ENCODE data around the gene EIF4ENIF1. TPM values are rescaled to one million over a fixed set of nuclear protein-coding genes. Genes with fewer than 3 reads are reported as not detected.
"Not testable (repeated sequence)": the region's sequence is repeated elsewhere in the genome, so short reads cannot be mapped to it uniquely, and the experiment has no call there.

EIF4ENIF1 gene
- total RNA-seq, 4 donors from 2014 or later = 12.7 to 33.8 (median 22.5) TPM

GRCh38 chr22:31496007-31496734 lies 6.5 kb upstream of the EIF4ENIF1 start, which contains the start of gene SFI1:
Gene SFI1 (plus strand): TSS chr22:31496536. CDS start chr22:31508285, 11,749 bp downstream.
- H3K36me3 ChIP-seq = no peaks in the 10 kb centered on the region
- H3K9me3 ChIP-seq = no peaks in the 10 kb centered on the region
- H3K4me3 ChIP-seq = peak within 1 kb of the TSS; percentile 69
- H3K4me1 ChIP-seq = peaks cover 26% of the 10 kb centered on the region
- H3K27ac ChIP-seq = peak within 1 kb of the TSS; percentile 65
- peak in 2 of 3 donors; percentile 20 to 69 for TF ChIP-seq POLR2AphosphoS5 (IDR thresholded peaks at IDR 0.05)
- TF ChIP-seq POLR2A (IDR thresholded peaks at IDR 0.05) = peak in 1 of 2 donors; percentile 27
- no peak for TF ChIP-seq EP300 (IDR thresholded peaks at IDR 0.05)
- TF ChIP-seq CTCF (IDR thresholded peaks at IDR 0.05) = peak in 1 of 2 donors; percentile 23
- DNase-seq (ENCODE audit: low spot score in 2 of 2) = peak; percentile 92 to 96
- H3K27me3 ChIP-seq = no peaks in the 10 kb centered on the region
- WGBS = 0% methylated on average over 37 of the region's 70 CpGs

- TF ChIP-seq POLR2AphosphoS5 (IDR thresholded peaks at IDR 0.05) (no peak), CTCF (IDR thresholded peaks at IDR 0.05) (no peak), POLR2A (IDR thresholded peaks at IDR 0.05) (no peak), EP300 (IDR thresholded peaks at IDR 0.05) (no peak)
- 58% methylated on average over 15 of the region's 15 CpGs for WGBS
- H3K4me3 ChIP-seq = peak overlapping the region; percentile 69
These were observed 5.7 kb upstream of the EIF4ENIF1 start for GRCh38 chr22:31495343-31495742.

DNA sequence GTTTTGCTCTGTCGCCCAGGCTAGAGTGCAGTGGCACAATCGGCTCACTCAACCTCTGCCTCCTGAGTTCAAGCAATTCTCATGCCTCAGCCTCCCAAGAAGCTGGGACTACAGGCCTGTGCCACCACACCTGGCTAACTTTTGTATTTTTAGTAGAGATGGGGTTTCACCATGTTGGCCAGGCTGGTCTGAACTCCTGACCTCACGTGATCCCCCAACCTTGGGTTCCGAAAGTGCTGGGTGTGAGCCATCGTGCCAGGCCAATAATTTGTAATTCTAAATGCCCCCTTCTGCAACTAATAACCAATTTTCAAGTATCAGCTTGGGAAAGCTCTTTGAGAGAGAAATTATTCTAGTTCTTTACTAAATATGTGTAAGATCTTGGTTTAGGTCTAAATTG lies 3.7 kb upstream of the EIF4ENIF1 start:
- not testable (repeated sequence) for H3K27ac ChIP-seq; H3K27me3 ChIP-seq; H3K4me3 ChIP-seq; H3K36me3 ChIP-seq; DNase-seq (ENCODE audit: low spot score in 2 of 2); H3K9me3 ChIP-seq
- WGBS = 96% methylated on average over 5 of the region's 5 CpGs
- H3K4me1 ChIP-seq = peaks cover 41% of the 10 kb centered on the region

More at GRCh38 chr22:31495343-31495742, 5.7 kb upstream of the EIF4ENIF1 start:
- no peaks in the 10 kb centered on the region for H3K27me3 ChIP-seq
- DNase-seq (ENCODE audit: low spot score in 2 of 2) = no peak
- H3K27ac ChIP-seq = peak overlapping the region; percentile 65
- H3K9me3 ChIP-seq = no peaks in the 10 kb centered on the region
- H3K4me1 ChIP-seq = peaks cover 34% of the 10 kb centered on the region
- no peaks in the 10 kb centered on the region for H3K36me3 ChIP-seq

DNA sequence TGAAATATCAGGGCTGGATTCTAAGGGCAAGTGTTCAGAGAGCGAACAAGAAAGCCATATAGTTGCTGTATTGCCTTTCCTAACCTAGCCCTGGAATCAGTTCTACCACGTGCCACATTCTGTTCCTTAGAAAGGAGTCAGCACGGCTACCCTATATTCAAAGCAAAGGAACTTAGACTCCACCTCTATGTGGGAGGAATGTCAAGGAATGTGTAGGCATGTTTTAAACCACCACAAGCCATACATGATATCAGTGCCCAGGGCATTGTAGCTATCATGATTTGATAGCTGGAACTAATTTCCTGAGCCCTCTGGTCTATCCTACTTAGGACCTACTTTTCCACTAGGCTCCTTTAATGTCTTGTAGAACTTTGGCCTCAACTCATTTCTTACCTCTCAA lies 2.5 kb upstream of the EIF4ENIF1 start:
- TF ChIP-seq POLR2A (IDR thresholded peaks at IDR 0.05) (no peak), POLR2AphosphoS5 (IDR thresholded peaks at IDR 0.05) (no peak), EP300 (IDR thresholded peaks at IDR 0.05) (no peak), CTCF (IDR thresholded peaks at IDR 0.05) (no peak)
- peaks cover 1% of the 10 kb centered on the region for H3K36me3 ChIP-seq
- H3K4me1 ChIP-seq = peaks cover 44% of the 10 kb centered on the region
- no peak overlapping the region for H3K4me3 ChIP-seq
- no peaks in the 10 kb centered on the region for H3K9me3 ChIP-seq
- H3K27ac ChIP-seq = no peak overlapping the region
- no peaks in the 10 kb centered on the region for H3K27me3 ChIP-seq
- DNase-seq (ENCODE audit: low spot score in 2 of 2) = no peak
- WGBS = 58% methylated on average over 3 of the region's 3 CpGs

GRCh38 chr22:31491218-31491962 lies 1.7 kb upstream of the EIF4ENIF1 start:
- H3K36me3 ChIP-seq = peaks cover 5% of the 10 kb centered on the region
- H3K27ac ChIP-seq = peak overlapping the region; percentile 97
- H3K9me3 ChIP-seq = no peaks in the 10 kb centered on the region
- peak overlapping the region; percentile 91 for H3K4me3 ChIP-seq
- no peak for DNase-seq (ENCODE audit: low spot score in 2 of 2)
- peaks cover 40% of the 10 kb centered on the region for H3K4me1 ChIP-seq
- 75% methylated on average over 8 of the region's 8 CpGs for WGBS
- TF ChIP-seq POLR2AphosphoS5 (IDR thresholded peaks at IDR 0.05) (no peak), POLR2A (IDR thresholded peaks at IDR 0.05) (no peak), CTCF (IDR thresholded peaks at IDR 0.05) (no peak), EP300 (IDR thresholded peaks at IDR 0.05) (no peak)
- H3K27me3 ChIP-seq = no peaks in the 10 kb centered on the region
